MM.1S (cell line): ENCODE data around the gene PLXNA4.

Experiments
- CTCF ChIP-seq: fragments of 300-600 bp; sonication (generic); IDR thresholded peaks from 2 replicates; pipeline ENCODE4 v1.5.1; 2016; ENCODE audit warnings: antibody characterized with exemption, low read length, mixed read lengths
- EZH2 ChIP-seq: fragments of 300-600 bp; sonication (generic); optimal IDR thresholded peaks from 2 replicates; pipeline ENCODE3; 2017; ENCODE audit warnings: low read depth, mild to moderate bottlenecking, antibody characterized with exemption, low read length, mixed read lengths
- EZH2phosphoT487 ChIP-seq: fragments of 300-600 bp; sonication (generic); IDR thresholded peaks from 2 replicates; pipeline ENCODE4 v1.6.1; 2018; ENCODE audit warnings: antibody characterized with exemption, low read length

- TF ChIP-seq CTCF (no peak), EZH2 (no peak), EZH2phosphoT487 (no peak)
Measured at GRCh38 chr7:132255898-132256297, 320.4 kb downstream of the PLXNA4 start.
